Transverse colon (tissue), 4 donors: ENCODE measurements around the gene BMPER.

Source experiments
- POLR2A ChIP-seq: fragments of 450-650 bp; IDR thresholded peaks from one replicate; pipeline ENCODE4 v1.6.1; 2016; ENCODE audit warnings: antibody characterized with exemption, mild to moderate bottlenecking, moderate library complexity
- POLR2AphosphoS5 ChIP-seq, 3 donors: sonication (generic); formaldehyde crosslinking; IDR thresholded peaks; one replicate each; pipeline ENCODE4 v1.6.1; 2016; ENCODE audit warnings: antibody characterized with exemption in 3 of 3
- TF ChIP-seq, protein P1 (sequence below), 5 experiments: fragments of 200-600 bp in 3 of 5; fragments of 450-650 bp in 2 of 5; sonication (generic) in 3 of 5; IDR thresholded peaks; 1 replicate in 2 of 5; 2 replicates in 3 of 5; pipeline ENCODE4 v1.5.1; 2016 to 2017; ENCODE audit warnings: antibody characterized with exemption in 5 of 5, inconsistent platforms in 3 of 5, mild to moderate bottlenecking in 2 of 5, moderate library complexity in 1 of 5

DNA sequence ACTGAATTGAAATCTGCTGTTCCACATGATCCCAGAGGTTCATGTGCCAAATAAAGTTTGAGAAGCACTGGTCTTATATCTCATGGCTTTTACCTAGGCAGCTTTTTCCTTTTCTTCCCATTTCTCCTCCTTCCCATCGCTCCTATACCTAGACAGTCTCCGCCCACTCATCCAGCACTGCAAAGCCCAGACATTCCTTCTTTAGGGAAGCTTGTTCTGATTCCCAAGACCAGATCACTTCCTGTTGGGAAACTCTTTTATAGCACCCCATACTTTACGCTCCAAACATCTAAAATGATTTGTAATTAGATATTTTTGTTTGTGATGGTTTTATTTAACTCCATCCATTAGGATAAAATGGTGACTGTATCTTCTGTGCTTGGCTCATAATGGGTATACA is 75.9 kb downstream of the BMPER start:
- TF ChIP-seq, protein P1, sequence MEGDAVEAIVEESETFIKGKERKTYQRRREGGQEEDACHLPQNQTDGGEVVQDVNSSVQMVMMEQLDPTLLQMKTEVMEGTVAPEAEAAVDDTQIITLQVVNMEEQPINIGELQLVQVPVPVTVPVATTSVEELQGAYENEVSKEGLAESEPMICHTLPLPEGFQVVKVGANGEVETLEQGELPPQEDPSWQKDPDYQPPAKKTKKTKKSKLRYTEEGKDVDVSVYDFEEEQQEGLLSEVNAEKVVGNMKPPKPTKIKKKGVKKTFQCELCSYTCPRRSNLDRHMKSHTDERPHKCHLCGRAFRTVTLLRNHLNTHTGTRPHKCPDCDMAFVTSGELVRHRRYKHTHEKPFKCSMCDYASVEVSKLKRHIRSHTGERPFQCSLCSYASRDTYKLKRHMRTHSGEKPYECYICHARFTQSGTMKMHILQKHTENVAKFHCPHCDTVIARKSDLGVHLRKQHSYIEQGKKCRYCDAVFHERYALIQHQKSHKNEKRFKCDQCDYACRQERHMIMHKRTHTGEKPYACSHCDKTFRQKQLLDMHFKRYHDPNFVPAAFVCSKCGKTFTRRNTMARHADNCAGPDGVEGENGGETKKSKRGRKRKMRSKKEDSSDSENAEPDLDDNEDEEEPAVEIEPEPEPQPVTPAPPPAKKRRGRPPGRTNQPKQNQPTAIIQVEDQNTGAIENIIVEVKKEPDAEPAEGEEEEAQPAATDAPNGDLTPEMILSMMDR (IDR thresholded peaks at IDR 0.05), result no peak
- TF ChIP-seq POLR2AphosphoS5 (IDR thresholded peaks at IDR 0.05), result no peak
- TF ChIP-seq POLR2A, result no peak
